HL-60 (cell line): ENCODE results near the gene COLEC12.
A peak's percentile ranks its signal among the peaks of the same experiment; 100 is the strongest.

Experiments used
- DNase-seq, 2 experiments: peaks; one replicate each; pipeline ENCODE4 v3.0.0-alpha.2; 2010 to 2020; ENCODE audit warnings: low read depth in 1 of 2, low spot score in 1 of 2
- H3K27ac ChIP-seq: fragments of 250-450 bp; sonication (Bioruptor Pico); replicated peaks from 2 replicates; pipeline ENCODE4 v1.5.1; 2020; ENCODE audit warnings: mild to moderate bottlenecking, moderate library complexity
- H3K27me3 ChIP-seq: fragments of 250-450 bp; sonication (Bioruptor Pico); 2 replicates; pipeline ENCODE4 v1.5.1; 2021; ENCODE audit warnings: mild to moderate bottlenecking, moderate library complexity; ENCODE audit not compliant: insufficient read depth, poor library complexity, severe bottlenecking
- H3K4me3 ChIP-seq: replicated peaks from 2 replicates; pipeline ENCODE4 v1.5.1; 2011; ENCODE audit warnings: mild to moderate bottlenecking, control low read depth, low read length; ENCODE audit not compliant: insufficient read depth
- CTCF ChIP-seq: IDR thresholded peaks from one replicate; pipeline ENCODE4 v1.5.1; 2011; ENCODE audit warnings: low read length, control low read depth, inconsistent platforms; ENCODE audit not compliant: insufficient read depth
- GABPA ChIP-seq: IDR thresholded peaks from 2 replicates; pipeline ENCODE4 v1.6.1; 2012; ENCODE audit warnings: low read depth
- POLR2AphosphoS5 ChIP-seq: IDR thresholded peaks from 2 replicates; pipeline ENCODE4 v1.6.1; 2012; ENCODE audit warnings: low read depth
- REST ChIP-seq: IDR thresholded peaks from 2 replicates; pipeline ENCODE4 v1.6.1; 2012; ENCODE audit warnings: low read depth; ENCODE audit not compliant: insufficient replicate concordance
- SPI1 ChIP-seq: IDR thresholded peaks from 2 replicates; pipeline ENCODE4 v1.6.1; 2012; ENCODE audit warnings: low read depth, mild to moderate bottlenecking, borderline replicate concordance

Gene COLEC12

DNA sequence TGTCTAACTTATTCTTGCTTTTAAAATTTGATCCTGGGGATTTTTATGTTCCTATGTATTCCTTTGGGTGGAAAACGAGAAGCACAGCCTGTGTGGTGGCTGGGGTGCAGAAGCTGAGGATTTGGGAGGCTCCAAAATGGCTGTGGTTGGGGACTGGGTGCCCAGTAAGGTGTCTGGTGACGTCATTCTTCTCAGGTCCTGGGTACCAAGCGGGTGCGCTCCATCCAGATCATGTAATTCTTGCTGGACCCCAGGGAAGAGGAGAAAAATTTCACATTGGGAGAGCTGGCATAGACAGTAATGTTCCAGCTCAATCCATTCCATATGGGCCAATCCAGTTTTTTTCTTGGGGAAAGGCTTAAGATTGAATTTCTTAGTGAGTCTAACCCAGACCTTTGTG, 171.6 kb downstream of the COLEC12 start:
- Histone ChIP-seq H3K27ac (no peak overlapping the region), H3K4me3 (no peak overlapping the region), H3K27me3 (no peaks in the 10 kb centered on the region)
- no peak for DNase-seq
- no peak for TF ChIP-seq POLR2AphosphoS5
- no peak for TF ChIP-seq REST
- no peak for TF ChIP-seq SPI1
- TF ChIP-seq CTCF: no peak
- no peak for TF ChIP-seq GABPA

DNA sequence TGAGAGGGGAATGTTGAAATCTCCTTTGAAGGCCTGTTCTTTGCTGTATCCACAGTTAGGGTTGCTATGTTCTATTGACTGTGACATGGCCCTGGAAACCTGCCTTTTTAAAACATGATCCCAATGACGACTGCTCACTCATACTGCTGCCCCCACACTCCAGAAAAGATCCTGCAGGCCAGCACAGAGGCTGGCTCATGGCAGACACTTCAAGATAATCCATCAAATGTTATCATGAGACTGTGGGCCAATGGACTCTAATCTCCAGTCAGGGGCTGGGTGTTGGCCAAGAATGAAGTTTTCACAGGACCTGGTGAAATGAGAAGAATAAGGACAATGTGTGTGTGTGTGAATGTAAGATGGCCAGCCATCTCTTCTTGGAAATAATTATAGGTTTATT, 173.7 kb downstream of the COLEC12 start:
- DNase-seq: no peak
- H3K4me3 ChIP-seq: no peak overlapping the region
- H3K27ac ChIP-seq: no peak overlapping the region
- no peak for TF ChIP-seq REST
- no peak for TF ChIP-seq SPI1
- no peak for TF ChIP-seq CTCF
- H3K27me3 ChIP-seq: no peaks in the 10 kb centered on the region

- Histone ChIP-seq H3K27me3 (no peaks in the 10 kb centered on the region), H3K4me3 (no peak overlapping the region), H3K27ac (no peak overlapping the region)
- peak in 1 of 2 experiments; percentile 21 for DNase-seq
- TF ChIP-seq GABPA (no peak), POLR2AphosphoS5 (no peak), REST (no peak), SPI1 (no peak), CTCF (no peak)
These were observed 177.3 kb downstream of the COLEC12 start for GRCh38 chr18:323253-323622.
